ENCODE results near the gene RASL12. TPM values are rescaled to one million over a fixed set of nuclear protein-coding genes. Genes with fewer than 3 reads are reported as not detected.
A peak's percentile ranks its signal among the peaks of the same experiment; 100 is the strongest.

The RASL12 gene
- total and polyA plus RNA-seq, 11 donors, result 8.3 to 35.0 (median 13.3) TPM

GRCh38 chr15:65034719-65035118 is 33.1 kb downstream of the RASL12 start:
- 84 to 92% (median 88%) methylated on average over 11 of the region's 11 CpGs for WGBS, 4 donors
- intact Hi-C loops (cut with DNase I), result loop anchor here in 7 of 10 donors (5.0 to 10.0 kb wide), 5 partner anchors 50 to 263 kb away; partner anchors contain the start of gene RNU5A-1 (in 2 of the 7)
- H3K4me3 ChIP-seq, result no peak overlapping the region
- ATAC-seq, result no peak
- no peaks in the 10 kb centered on the region for H3K9me3 ChIP-seq
- no peak for DNase-seq
- no peaks in the 10 kb centered on the region for H3K36me3 ChIP-seq
- H3K27ac ChIP-seq, result no peak overlapping the region
- peaks cover 0 to 5% (median 0%) of the 10 kb centered on the region in 9 donors for H3K27me3 ChIP-seq
- peaks cover 0 to 16% (median 0%) of the 10 kb centered on the region in 12 donors for H3K4me1 ChIP-seq
- TF ChIP-seq CTCF (IDR thresholded peaks at IDR 0.05), result no peak
- TF ChIP-seq POLR2A (IDR thresholded peaks at IDR 0.05), result no peak

GRCh38 chr15:65033659-65034269 is 34.0 kb downstream of the RASL12 start:
- no peak for ATAC-seq
- H3K27me3 ChIP-seq, result peaks cover 0 to 5% (median 0%) of the 10 kb centered on the region in 9 donors
- no peak for DNase-seq
- H3K27ac ChIP-seq, result no peak overlapping the region
- no peak overlapping the region for H3K4me3 ChIP-seq
- no peaks in the 10 kb centered on the region for H3K9me3 ChIP-seq
- 24 to 32% (median 28%) methylated on average over 4 of the region's 4 CpGs for WGBS, 4 donors
- no peaks in the 10 kb centered on the region for H3K36me3 ChIP-seq
- intact Hi-C loops (cut with DNase I), result loop anchor here in 7 of 10 donors (2.0 to 10.0 kb wide), 6 partner anchors 49 to 264 kb away; partner anchors contain the start of gene RNU5A-1 (in 2 of the 7)
- TF ChIP-seq POLR2A (IDR thresholded peaks at IDR 0.05), result no peak
- TF ChIP-seq CTCF (IDR thresholded peaks at IDR 0.05), result peak in 10 of 12 donors; percentile 15 to 62 (median 42)
- peaks cover 0 to 18% (median 0%) of the 10 kb centered on the region in 12 donors for H3K4me1 ChIP-seq

- TF ChIP-seq CTCF (IDR thresholded peaks at IDR 0.05), result peak; percentile 38 to 67 (median 58)
- no peak for TF ChIP-seq POLR2A (IDR thresholded peaks at IDR 0.05)
- ATAC-seq, result peak; percentile 55 to 81 (median 74)
- WGBS, 4 donors, result 28 to 47% (median 34%) methylated on average over 8 to 13 of the region's 13 CpGs
- H3K4me3 ChIP-seq, result no peak overlapping the region
- no peak overlapping the region for H3K27ac ChIP-seq
- H3K9me3 ChIP-seq, result no peaks in the 10 kb centered on the region
- no peaks in the 10 kb centered on the region for H3K36me3 ChIP-seq
- H3K27me3 ChIP-seq, result peaks cover 0 to 5% (median 0%) of the 10 kb centered on the region in 9 donors
- intact Hi-C loops (cut with DNase I), result loop anchor here in 7 of 10 donors (2.0 to 10.0 kb wide), 6 partner anchors 50 to 264 kb away; partner anchors contain the start of gene RNU5A-1 (in 2 of the 7)
- H3K4me1 ChIP-seq, result peaks cover 0 to 26% (median 6%) of the 10 kb centered on the region in 12 donors
- peak; percentile 40 to 72 (median 66) for DNase-seq
Measured at GRCh38 chr15:65032801-65033537, 34.8 kb downstream of the RASL12 start.
